LNCaP clone FGC (cell line): Measurements from ENCODE around the gene TMEM131.

Experiments
- DNase-seq: peaks from one replicate; pipeline ENCODE4 v3.0.0-alpha.2; 2011; ENCODE audit warnings: low read depth
- H3K4me3 ChIP-seq: 2 replicates; pipeline ENCODE4 v1.5.1; 2011; ENCODE audit warnings: mild to moderate bottlenecking, low read depth, low read length, control low read depth
- CTCF ChIP-seq: IDR thresholded peaks from 2 replicates; pipeline ENCODE4 v1.5.1; 2012; ENCODE audit warnings: mild to moderate bottlenecking; ENCODE audit not compliant: control insufficient read depth, insufficient read depth; ENCODE audit errors: extremely low read depth

Gene TMEM131

GRCh38 chr2:97742381-97742847, 253.3 kb downstream of the TMEM131 start:
- DNase-seq = no peak
- no peak for TF ChIP-seq CTCF
- H3K4me3 ChIP-seq = no peak overlapping the region

- DNase-seq = no peak
- H3K4me3 ChIP-seq = no peak overlapping the region
- TF ChIP-seq CTCF = no peak
These were observed 254.1 kb downstream of the TMEM131 start for GRCh38 chr2:97741686-97742085.

- no peak for DNase-seq
- H3K4me3 ChIP-seq = no peak overlapping the region
- no peak for TF ChIP-seq CTCF
These were observed 254.5 kb downstream of the TMEM131 start for GRCh38 chr2:97741251-97741650.

GRCh38 chr2:97740590-97741182, 255.1 kb downstream of the TMEM131 start:
- peak; percentile 22 for DNase-seq

GRCh38 chr2:97739893-97740245, 255.9 kb downstream of the TMEM131 start:
- no peak for DNase-seq
- H3K4me3 ChIP-seq = no peak overlapping the region
- no peak for TF ChIP-seq CTCF

More at GRCh38 chr2:97740590-97741182, 255.1 kb downstream of the TMEM131 start:
- no peak overlapping the region for H3K4me3 ChIP-seq
- TF ChIP-seq CTCF = peak; percentile 78

GRCh38 chr2:97739020-97739892, 256.5 kb downstream of the TMEM131 start:
- no peak for TF ChIP-seq CTCF
- DNase-seq = no peak
- no peak overlapping the region for H3K4me3 ChIP-seq
